HepG2 (cell line): ENCODE data around the gene CSNK2B. TPM values are rescaled to one million over a fixed set of nuclear protein-coding genes. Genes with fewer than 3 reads are reported as not detected.
A peak's percentile ranks its signal among the peaks of the same experiment; 100 is the strongest.

Source experiments
- ARID3A ChIP-seq: IDR thresholded peaks from 2 replicates; pipeline ENCODE4 v1.6.1; 2012; ENCODE audit warnings: low read depth, low read length, improper control_type of control experiment
- ERF ChIP-seq: IDR thresholded peaks from 2 replicates; pipeline ENCODE4 v1.6.1; 2018; ENCODE audit warnings: missing biosample characterization, missing genetic modification reagents
- HIC2 ChIP-seq: sonication (generic); formaldehyde crosslinking; IDR thresholded peaks from 2 replicates; pipeline ENCODE4 v1.9.0; 2022; ENCODE audit warnings: low read depth, missing genetic modification reagents
- KDM5A ChIP-seq: fragments of 200-600 bp; sonication (generic); IDR thresholded peaks from 2 replicates; pipeline ENCODE4 v1.7.0; 2018; ENCODE audit warnings: antibody characterized with exemption, mild to moderate bottlenecking, low read length, borderline replicate concordance
- MZF1 ChIP-seq: sonication (generic); formaldehyde crosslinking; IDR thresholded peaks from 2 replicates; pipeline ENCODE4 v1.8.1; 2023; ENCODE audit warnings: mild to moderate bottlenecking, missing genetic modification reagents, borderline replicate concordance
- NCOR1 ChIP-seq: fragments of 200-600 bp; sonication (generic); IDR thresholded peaks from 2 replicates; pipeline ENCODE4 v1.7.0; 2017; ENCODE audit warnings: antibody characterized with exemption, low read length, borderline replicate concordance
- NFIC ChIP-seq: IDR thresholded peaks from 2 replicates; pipeline ENCODE4 v1.6.1; 2012; ENCODE audit warnings: mild to moderate bottlenecking, low read length, inconsistent platforms
- PHF20 ChIP-seq: sonication (generic); formaldehyde crosslinking; IDR thresholded peaks from 2 replicates; pipeline ENCODE4 v1.5.0; 2020; ENCODE audit warnings: mild to moderate bottlenecking, missing genetic modification reagents
- RNF2 ChIP-seq: fragments of 450-650 bp; conservative IDR thresholded peaks from 2 replicates; pipeline ENCODE4 v1.6.1; 2016; ENCODE audit warnings: low read depth
- RNF219 ChIP-seq: sonication (generic); formaldehyde crosslinking; IDR thresholded peaks from 2 replicates; pipeline ENCODE4 v1.5.0; 2020; ENCODE audit warnings: mild to moderate bottlenecking, missing genetic modification reagents
- SPEN ChIP-seq: sonication (generic); formaldehyde crosslinking; IDR thresholded peaks from 2 replicates; pipeline ENCODE4 v1.5.1; 2020; ENCODE audit warnings: low read depth, mild to moderate bottlenecking, missing genetic modification reagents
- ZBTB42 ChIP-seq: sonication (generic); formaldehyde crosslinking; IDR thresholded peaks from 2 replicates; pipeline ENCODE4 v1.5.0; 2020; ENCODE audit warnings: mild to moderate bottlenecking, missing genetic modification reagents
- ZFX ChIP-seq: sonication (generic); formaldehyde crosslinking; IDR thresholded peaks from 2 replicates; pipeline ENCODE4 v1.4.0; 2020; ENCODE audit warnings: mild to moderate bottlenecking, low read depth, missing genetic modification reagents, moderate library complexity
- ZNF101 ChIP-seq: sonication (generic); formaldehyde crosslinking; IDR thresholded peaks from 2 replicates; pipeline ENCODE4 v1.4.0; 2020; ENCODE audit warnings: mild to moderate bottlenecking, low read depth, missing genetic modification reagents, borderline replicate concordance
- ZNF34 ChIP-seq: sonication (generic); formaldehyde crosslinking; IDR thresholded peaks from 2 replicates; pipeline ENCODE4 v1.4.0; 2020; ENCODE audit warnings: mild to moderate bottlenecking, missing genetic modification reagents, borderline replicate concordance
- ZNF460 ChIP-seq: sonication (generic); formaldehyde crosslinking; IDR thresholded peaks from 2 replicates; pipeline ENCODE4 v1.5.1; 2020; ENCODE audit warnings: missing genetic modification reagents, mild to moderate bottlenecking, borderline replicate concordance
- ZNF556 ChIP-seq: sonication (generic); formaldehyde crosslinking; IDR thresholded peaks from 2 replicates; pipeline ENCODE4 v1.4.0; 2020; ENCODE audit warnings: mild to moderate bottlenecking, missing genetic modification reagents, borderline replicate concordance
- ZNF567 ChIP-seq: sonication (generic); formaldehyde crosslinking; IDR thresholded peaks from 2 replicates; pipeline ENCODE4 v1.8.1; 2023; ENCODE audit warnings: mild to moderate bottlenecking, missing genetic modification reagents, borderline replicate concordance
- ZNF607 ChIP-seq: sonication (generic); formaldehyde crosslinking; IDR thresholded peaks from 2 replicates; pipeline ENCODE4 v1.5.1; 2020; ENCODE audit warnings: missing genetic modification reagents, mild to moderate bottlenecking, borderline replicate concordance
- ZNF678 ChIP-seq: sonication (generic); formaldehyde crosslinking; IDR thresholded peaks from 2 replicates; pipeline ENCODE4 v1.4.0; 2020; ENCODE audit warnings: mild to moderate bottlenecking, missing genetic modification reagents
- ZNF709 ChIP-seq: sonication (generic); formaldehyde crosslinking; IDR thresholded peaks from 2 replicates; pipeline ENCODE4 v1.5.0; 2020; ENCODE audit warnings: mild to moderate bottlenecking, missing genetic modification reagents
- ZNF713 ChIP-seq: sonication (generic); formaldehyde crosslinking; IDR thresholded peaks from 2 replicates; pipeline ENCODE4 v1.4.0; 2020; ENCODE audit warnings: mild to moderate bottlenecking, missing genetic modification reagents
- ZNF878 ChIP-seq: sonication (generic); formaldehyde crosslinking; IDR thresholded peaks from 2 replicates; pipeline ENCODE4 v1.8.1; 2023; ENCODE audit warnings: mild to moderate bottlenecking, missing genetic modification reagents, moderate library complexity
- ZSCAN25 ChIP-seq: sonication (generic); formaldehyde crosslinking; IDR thresholded peaks from 2 replicates; pipeline ENCODE4 v1.8.0; 2022; ENCODE audit warnings: mild to moderate bottlenecking, missing genetic modification reagents
- polyA plus RNA-seq, 8 experiments: library from polyadenylated mRNA; depleted of rRNA in 3 of 8; stranded (reverse) in 7 of 8; unstranded in 1 of 8; fragments of >200 nt; fragmentation: Illumina TruSeq in 4 of 8; extraction: Trizol in 4 of 8; gene quantifications; 2 replicates each; pipeline versions ENCODE4 v1.2.1 to v1.2.3, GENCODE V29; 2011 to 2016; ENCODE audit warnings: low read depth in 4 of 8, missing spikeins in 1 of 8, mixed read lengths in 1 of 8; ENCODE audit not compliant: insufficient read depth in 1 of 8
- total RNA-seq, 5 experiments: library from RNA; depleted of rRNA; stranded (reverse); fragments of >200 nt; fragmentation: Illumina TruSeq; extraction: Trizol; gene quantifications; 2 replicates each; pipeline ENCODE4 v1.2.3, GENCODE V29; 2016; ENCODE audit warnings: low read depth in 1 of 5

The CSNK2B gene
- total and polyA plus RNA-seq, 2 of the 13 experiments (the other 11 are each of a cell fraction or from before 2014, with no cell fraction given) = 111 to 296 TPM

GRCh38 chr6:31655349-31656237 is 10.3 kb upstream of the CSNK2B start, which contains the start of gene APOM (continued):
- TF ChIP-seq ZFX (peak; percentile 79), ZNF878 (CRISPR knock-in tag) (peak; percentile 98), ZNF678 (CRISPR knock-in tag) (no peak), ZNF101 (CRISPR knock-in tag) (no peak), ZBTB42 (CRISPR knock-in tag) (0 out of 2 replicates have a peak, but pooled peaks have one; percentile 70), KDM5A (peak; percentile 71; the same call in 1 of the 2 replicates), ZNF607 (CRISPR knock-in tag) (peak; percentile 97), ARID3A (peak; percentile 14; the same call in 1 of the 2 replicates), ZNF460 (CRISPR knock-in tag) (no peak; the same call in 1 of the 2 replicates), ZNF567 (CRISPR knock-in tag) (peak; percentile 64; the same call in 1 of the 2 replicates), MZF1 (no peak), ZNF34 (CRISPR knock-in tag) (no peak; the same call in 1 of the 2 replicates), NCOR1 (peak; percentile 96), SPEN (CRISPR knock-in tag) (peak; percentile 91; the same call in 1 of the 2 replicates), ZNF713 (CRISPR knock-in tag) (no peak), PHF20 (CRISPR knock-in tag) (no peak; the same call in 1 of the 2 replicates), ZSCAN25 (CRISPR knock-in tag) (peak; percentile 90), RNF219 (CRISPR knock-in tag) (peak; percentile 97), RNF2 (0 out of 2 replicates have a peak, but pooled peaks have one; percentile 17), HIC2 (CRISPR knock-in tag) (peak; percentile 53; the same call in 1 of the 2 replicates), ZNF709 (CRISPR knock-in tag) (0 out of 2 replicates have a peak, but pooled peaks have one; percentile 6), ERF (CRISPR knock-in tag) (peak; percentile 99), ZNF556 (CRISPR knock-in tag) (peak; percentile 89; the same call in 1 of the 2 replicates), NFIC (no peak)
